Frontal cortex (tissue), 4 donors: Measurements from ENCODE around the gene HUNK. TPM values are rescaled to one million over a fixed set of nuclear protein-coding genes. Genes with fewer than 3 reads are reported as not detected.

Experiments
- DNase-seq, 2 donors: peaks; one replicate each; pipeline ENCODE4 v3.0.0; 2012; ENCODE audit warnings: low spot score in 2 of 2
- FAIRE-seq: peaks from 2 replicates; lab custom pipeline; 2012; peaks lifted over from hg19 to GRCh38; lab: Jason Lieb, UNC
- total RNA-seq: library from RNA; depleted of rRNA; stranded (reverse); fragments of >200 nt; gene quantifications from one replicate; pipeline ENCODE4 v1.2.3, GENCODE V29; 2014
- donor health status: control.
- donor health status: control.
- donor health status: control.

The HUNK gene
- total RNA-seq, 1 donor from 2014 or later, result 7.7 TPM

DNA sequence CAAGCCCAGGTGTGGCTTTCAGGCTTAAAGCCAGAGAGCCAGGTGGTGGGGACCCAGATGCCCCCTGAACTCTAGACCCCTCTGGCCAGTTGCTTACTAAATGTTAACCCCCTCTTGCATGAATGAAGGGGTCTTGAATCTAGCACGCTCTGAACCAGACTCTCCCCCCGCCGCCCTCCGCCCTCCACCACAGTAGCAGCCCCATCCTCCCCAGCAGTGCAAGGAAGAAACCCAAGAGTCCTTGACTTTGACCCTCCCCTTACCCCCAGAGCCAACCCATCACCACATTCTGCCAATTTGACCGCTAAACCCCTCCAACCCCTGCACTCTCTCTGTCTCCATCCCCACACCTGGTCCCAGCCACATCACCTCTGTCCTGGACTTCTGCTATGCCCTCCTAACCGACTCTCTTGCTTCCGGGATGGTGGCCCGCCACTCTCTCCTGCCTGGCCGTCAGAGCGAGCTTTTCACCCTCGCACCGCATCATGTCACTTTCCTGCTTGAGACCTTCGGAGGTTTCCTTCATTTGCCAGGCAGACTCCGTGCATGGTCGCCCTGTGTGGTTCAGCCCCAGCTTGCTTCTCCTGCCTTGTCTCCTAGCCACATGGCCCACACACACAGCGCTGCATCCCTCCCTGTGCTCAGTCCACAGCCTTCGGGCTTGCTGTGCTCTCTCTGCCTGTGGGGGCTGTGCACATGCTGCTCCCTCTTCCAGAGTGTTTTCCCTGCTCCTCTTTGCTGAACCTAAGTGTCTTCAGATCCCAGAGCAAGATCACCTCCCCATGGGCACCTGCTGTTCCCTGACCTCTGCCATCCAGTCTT is 113.4 kb downstream of the HUNK start:
- FAIRE-seq (no peak), DNase-seq (no peak)

DNA sequence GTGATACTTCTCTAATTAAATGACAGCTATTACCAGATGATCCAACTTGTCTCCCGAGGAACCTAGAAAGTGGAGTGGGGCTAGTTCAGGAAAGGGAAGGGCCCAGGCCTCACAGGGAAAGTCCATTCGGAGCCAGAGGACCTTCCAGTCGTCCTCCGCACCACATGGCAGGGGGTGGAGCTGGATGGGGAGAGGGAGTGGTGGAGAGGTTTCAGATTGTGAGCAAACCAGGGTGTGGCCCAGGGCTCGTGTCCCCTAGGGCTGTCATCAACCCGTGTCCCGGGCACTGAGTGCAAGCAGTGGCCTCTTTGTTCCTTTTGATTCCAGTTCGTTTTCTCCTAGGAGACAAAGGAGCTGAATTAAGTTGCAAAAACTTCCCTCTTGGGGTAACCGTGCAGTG is 114.9 kb downstream of the HUNK start:
- no peak for FAIRE-seq
- DNase-seq, result no peak

GRCh38 chr21:31988492-31989290 is 115.9 kb downstream of the HUNK start:
- no peak for DNase-seq
- FAIRE-seq, result no peak

- DNase-seq, result no peak
- no peak for FAIRE-seq
Measured at GRCh38 chr21:31991356-31992331, 118.8 kb downstream of the HUNK start.

DNA sequence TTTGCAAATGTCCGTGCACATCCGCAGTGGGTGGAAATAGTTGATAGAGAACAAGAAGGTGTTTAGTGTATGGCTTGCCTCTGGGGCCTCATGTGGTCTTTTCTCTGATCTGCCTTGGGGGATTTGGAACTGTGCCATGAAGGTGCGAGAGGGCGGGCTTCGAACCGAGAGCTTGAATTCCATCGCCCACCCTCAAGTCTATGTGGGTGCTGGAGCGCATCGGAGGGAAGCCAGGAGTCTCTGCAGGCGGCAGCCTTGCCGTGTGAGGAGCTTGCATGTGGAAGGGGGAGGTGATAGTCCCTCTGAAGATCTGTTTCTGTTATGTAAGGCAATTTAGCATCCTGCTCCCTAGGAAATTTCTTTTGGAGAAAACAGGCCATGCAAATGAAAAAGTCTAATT is 119.6 kb downstream of the HUNK start:
- FAIRE-seq (no peak), DNase-seq (no peak)

- no peak for FAIRE-seq
- DNase-seq, result no peak
Measured at GRCh38 chr21:31993826-31994825, 121.3 kb downstream of the HUNK start.

DNA sequence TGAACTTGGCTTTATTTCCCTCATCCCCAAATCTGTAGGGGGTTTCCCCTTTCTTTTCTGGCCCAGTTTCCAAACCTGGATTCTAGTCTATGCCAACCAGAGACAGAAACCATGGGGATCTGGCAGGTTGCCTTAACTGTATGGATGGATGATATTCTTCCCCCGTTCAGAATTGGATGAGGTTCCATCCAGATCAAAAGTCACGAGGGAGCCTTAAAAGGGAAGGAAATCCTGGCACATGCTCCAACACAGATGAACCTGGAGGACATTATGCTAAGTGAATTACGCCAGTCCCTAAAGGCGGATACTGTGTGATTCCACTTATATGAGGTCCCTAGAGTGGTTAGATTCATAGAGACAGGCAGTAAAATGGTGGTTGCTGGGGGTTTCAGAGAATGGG is 124.4 kb downstream of the HUNK start:
- FAIRE-seq, result no peak
- DNase-seq, result no peak

DNA sequence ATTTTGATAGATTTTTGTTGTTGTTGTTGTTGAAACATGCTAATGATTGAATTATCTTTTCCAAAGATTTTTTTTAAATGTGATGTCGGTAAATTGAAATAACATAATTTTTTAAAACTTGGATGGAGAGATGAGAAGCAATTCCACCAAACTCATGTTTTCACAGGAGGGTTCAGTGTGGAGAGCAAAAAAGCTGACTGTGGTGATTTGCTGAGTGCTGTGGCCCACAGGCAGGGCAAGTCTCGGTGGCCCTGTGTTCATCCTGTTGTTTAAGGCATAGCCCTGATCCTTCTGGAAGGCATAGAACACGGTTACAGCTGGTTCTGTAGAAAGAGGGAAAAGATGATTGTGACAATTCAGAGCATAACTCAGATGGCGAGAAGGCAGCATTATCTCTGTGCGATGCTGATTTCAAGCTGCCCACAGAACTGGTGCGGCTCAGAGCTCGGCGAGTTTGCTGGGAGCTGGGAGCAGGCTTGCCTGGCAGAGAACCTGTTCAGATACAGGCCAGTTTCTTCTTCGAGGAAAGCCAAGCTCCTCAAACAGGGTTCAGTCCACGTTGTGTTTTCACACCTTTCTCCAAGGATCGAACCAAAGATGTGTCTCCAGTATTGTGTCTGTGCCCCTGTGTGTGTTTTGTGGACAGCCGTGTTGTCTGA is 127.1 kb downstream of the HUNK start:
- no peak for FAIRE-seq
- DNase-seq, result no peak

DNA sequence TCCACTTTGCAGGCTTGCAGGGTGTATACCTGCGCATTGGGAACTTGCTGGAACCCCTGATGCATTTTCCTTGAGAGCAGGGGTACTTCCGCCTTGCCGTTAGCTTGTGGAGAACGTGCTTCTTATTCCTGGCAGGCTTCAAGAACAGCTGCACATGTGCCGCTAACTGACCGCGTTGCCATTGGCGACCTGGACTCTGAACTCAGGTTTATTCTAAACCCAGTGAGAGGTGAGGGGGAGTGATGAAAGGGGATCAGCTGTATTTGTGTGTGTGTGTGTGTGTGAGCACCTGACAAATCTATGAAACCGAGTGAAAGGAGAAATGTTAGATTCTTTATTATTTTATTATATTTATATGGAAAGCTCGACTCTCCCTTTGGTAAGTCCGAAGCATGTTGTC is 128.6 kb downstream of the HUNK start:
- DNase-seq, result no peak
- no peak for FAIRE-seq

DNA sequence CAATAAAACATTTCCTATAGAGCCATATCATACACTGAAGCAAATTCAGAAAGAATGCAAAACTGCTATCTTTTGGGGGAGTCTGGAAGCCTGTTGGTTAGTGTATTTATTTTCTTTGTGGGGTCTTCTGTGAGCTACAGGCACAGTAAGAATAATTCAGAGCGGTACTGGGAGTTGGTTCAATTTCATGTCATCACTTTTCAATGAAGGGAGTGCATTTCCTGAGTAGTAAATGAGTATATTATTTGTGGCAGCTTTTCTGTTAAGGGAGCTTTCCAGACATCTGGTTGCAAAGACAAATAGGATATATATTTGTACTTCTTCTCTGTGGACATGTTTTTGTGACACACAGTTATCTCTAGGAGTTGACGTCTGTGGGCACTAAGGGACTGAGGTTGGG is 130.6 kb downstream of the HUNK start:
- DNase-seq (no peak), FAIRE-seq (no peak)

DNA sequence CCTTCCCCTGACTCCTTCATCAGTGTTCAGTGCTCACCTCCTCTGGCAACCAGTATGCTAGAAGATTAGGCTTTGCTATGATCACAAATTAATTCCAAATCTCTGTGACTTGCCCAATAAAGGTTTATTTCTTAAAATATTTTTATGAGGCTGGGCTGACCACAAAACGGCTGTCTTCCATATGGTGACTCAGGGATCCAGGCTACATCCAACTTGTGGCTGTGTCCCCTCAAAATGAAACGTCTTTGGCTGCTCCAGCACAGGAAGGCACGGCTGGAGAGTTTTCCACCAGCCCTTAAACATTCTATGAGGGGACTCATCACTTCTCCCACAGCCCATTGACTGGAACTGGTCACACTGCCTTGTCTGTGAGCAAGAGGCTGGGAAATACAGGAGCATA is 131.5 kb downstream of the HUNK start:
- DNase-seq, result no peak
- FAIRE-seq, result no peak

DNA sequence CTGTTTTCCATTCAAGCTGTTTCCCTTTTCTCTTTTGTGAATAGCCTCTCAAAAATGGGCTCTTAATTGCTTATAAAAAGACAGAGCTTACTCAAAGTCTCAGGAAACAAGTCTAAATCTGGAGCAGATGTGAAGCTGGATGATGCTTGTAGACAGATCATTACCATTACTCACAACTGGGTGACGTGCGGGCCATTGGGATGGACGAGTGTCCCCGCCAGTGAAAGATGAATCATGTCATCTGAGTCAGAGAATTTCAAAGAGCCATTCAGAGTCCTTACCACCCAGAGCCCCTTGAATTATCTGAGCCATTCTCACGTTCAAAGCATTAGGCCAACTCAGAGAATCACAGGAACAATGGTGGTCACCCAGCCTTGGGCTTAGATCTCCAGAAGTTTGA is 134.6 kb downstream of the HUNK start:
- DNase-seq, result no peak

DNA sequence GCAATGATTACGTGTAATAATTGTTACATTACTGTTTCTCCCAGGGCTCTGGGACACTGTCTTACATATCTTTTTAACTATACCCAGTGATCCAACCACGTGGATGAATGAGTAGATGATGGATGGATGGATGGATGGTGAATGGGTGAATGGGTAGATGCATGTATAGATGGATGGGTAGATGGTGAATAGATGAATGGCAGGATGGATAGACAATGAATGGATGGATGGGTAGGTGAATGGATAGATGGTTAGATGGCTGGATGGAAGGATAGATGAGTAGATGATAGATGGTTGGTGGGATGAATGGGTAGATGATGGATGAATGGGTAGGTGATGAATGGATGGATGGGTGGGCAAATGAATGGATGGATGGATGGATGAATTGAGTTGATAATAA is 135.9 kb downstream of the HUNK start:
- no peak for FAIRE-seq
- DNase-seq, result no peak

More for the DNA sequence above, 134.6 kb downstream of the HUNK start:
- no peak for FAIRE-seq

- FAIRE-seq (no peak), DNase-seq (no peak)
Measured at GRCh38 chr21:32009263-32009662, 136.4 kb downstream of the HUNK start.

DNA sequence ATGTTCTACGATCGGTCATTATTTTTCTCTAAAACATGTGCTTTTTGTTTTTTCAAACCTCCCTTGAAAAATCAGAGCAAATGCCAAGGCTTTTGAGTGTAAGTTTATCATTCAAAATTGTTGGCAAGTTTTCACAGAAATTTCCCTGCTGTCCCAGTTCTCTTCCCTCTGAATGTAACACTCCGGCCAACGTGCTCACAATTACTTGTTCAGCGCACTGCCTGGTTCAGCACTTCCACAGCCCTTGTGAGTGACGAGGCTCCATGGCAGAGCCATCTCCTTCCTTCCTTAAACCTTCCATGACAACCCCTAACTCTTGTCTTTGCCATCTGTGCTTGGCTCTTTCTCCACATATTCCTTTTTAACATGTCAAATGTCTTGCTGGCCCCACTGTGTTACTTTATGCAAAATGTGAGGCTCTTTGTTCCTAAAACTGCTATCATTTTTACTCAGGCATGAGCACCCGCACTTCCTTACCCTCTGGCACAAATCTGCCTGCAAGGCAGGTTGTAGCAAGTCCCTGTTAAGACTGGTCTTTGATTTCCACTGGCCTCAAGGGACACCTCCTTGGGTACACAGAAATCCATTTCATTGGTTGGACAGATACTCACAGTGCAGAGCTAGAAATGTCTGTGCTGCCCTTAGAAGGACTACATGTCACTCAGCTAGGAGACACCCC is 142.8 kb downstream of the HUNK start:
- DNase-seq (no peak), FAIRE-seq (no peak)

DNA sequence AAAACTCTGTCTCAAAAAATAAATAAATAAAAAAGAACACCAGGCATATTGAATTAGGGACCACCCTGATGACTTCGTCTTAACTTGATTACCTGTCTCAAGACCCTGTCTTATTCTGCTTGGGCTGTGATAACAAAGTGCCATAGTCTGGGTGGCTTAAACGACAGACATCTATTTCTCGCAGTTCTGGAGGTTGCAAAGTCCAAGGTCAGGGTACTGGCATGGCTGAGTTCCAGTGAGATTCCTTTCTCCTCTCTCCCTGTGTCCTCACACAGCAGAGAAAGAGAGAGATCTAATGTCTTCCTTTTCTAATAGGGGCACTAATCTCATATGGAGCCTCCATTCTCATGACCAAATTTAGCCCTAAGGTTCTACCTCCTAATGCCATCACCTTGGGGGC is 145.6 kb downstream of the HUNK start:
- DNase-seq, result no peak
- no peak for FAIRE-seq

GRCh38 chr21:32020564-32020963 is 147.7 kb downstream of the HUNK start:
- FAIRE-seq (no peak), DNase-seq (no peak)
